Measurements from ENCODE around the gene KASH5. TPM values are rescaled to one million over a fixed set of nuclear protein-coding genes. Genes with fewer than 3 reads are reported as not detected.

The KASH5 gene, protein sequence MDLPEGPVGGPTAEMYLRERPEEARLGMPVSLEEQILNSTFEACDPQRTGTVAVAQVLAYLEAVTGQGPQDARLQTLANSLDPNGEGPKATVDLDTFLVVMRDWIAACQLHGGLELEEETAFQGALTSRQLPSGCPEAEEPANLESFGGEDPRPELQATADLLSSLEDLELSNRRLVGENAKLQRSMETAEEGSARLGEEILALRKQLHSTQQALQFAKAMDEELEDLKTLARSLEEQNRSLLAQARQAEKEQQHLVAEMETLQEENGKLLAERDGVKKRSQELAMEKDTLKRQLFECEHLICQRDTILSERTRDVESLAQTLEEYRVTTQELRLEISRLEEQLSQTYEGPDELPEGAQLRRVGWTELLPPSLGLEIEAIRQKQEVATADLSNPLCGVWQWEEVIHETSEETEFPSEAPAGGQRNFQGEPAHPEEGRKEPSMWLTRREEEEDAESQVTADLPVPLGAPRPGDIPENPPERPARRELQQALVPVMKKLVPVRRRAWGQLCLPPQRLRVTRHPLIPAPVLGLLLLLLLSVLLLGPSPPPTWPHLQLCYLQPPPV
- total RNA-seq, result not detected

DNA sequence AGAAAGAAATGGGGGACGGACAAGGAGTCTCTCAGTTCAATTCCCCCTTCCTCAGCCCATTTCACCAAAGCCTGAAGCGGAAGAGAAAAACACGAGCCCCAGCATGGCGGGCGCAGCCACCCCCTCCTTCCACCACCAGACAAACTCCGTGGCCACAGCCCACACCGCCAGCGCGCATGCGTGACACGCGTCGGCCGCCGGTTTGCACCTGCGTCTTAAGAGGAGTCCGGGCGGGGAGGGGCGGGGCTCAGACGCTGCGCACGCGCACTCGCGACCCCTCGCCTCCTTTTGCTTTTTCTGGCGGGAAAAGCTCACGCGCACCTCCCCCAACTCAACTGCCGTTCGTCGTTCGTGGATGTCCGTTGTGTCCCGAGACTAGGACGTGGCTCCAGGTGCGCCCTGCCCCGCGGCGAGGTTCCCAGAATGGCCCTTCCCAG lies at the start of gene KASH5:
KASH5 (plus strand) TSS at position 314 of the 437 bp plus-strand sequence. CDS start 2,635 bp downstream, outside the sequence.

DNA sequence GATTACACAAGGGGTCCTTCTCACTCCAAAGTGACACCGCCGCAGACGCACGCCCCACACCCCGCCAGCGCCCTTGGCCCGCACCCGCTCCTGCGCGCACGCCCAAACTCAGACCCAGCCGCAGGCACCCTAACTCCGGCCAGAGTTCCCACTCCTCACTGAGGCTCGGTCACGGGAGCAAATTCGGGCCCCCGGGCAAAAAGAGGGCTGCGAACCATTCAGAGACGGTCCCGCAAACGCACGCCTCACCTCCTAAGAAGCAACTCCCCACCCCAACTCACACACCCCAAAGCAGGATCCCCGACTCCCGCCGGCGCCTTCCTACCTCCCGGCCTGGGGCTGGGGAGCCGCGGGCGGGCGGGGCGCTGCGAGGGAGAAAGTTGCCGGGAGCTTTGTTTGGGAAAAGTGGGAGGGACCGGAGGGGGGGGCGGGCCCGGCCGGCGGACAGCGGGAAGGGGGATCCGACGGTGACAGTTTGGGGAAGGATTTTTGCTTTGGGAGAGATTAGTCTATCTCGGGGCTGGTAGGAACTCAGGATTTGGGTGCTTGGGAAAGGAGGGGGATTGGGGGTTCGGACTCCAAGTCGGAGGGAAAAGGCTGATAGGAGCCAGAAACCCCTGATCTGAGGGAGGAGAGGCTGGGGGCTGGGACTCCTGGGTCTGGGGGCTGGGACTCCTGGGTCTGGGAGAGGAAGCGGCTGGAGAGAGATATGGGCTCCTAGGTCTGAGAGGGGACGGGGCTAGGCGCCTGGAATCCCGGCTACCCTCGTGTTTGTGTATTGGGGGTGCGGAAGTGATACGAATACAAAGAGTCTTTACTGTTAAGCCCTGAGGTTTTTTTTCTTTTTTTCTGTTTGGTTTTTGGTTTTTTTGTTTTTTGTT lies 25.8 kb upstream of the KASH5 start, which contains the start of gene TEAD2:
TEAD2 (minus strand) TSS at position 369 of the 881 bp plus-strand sequence. CDS start 2,341 bp downstream, outside the sequence.

DNA sequence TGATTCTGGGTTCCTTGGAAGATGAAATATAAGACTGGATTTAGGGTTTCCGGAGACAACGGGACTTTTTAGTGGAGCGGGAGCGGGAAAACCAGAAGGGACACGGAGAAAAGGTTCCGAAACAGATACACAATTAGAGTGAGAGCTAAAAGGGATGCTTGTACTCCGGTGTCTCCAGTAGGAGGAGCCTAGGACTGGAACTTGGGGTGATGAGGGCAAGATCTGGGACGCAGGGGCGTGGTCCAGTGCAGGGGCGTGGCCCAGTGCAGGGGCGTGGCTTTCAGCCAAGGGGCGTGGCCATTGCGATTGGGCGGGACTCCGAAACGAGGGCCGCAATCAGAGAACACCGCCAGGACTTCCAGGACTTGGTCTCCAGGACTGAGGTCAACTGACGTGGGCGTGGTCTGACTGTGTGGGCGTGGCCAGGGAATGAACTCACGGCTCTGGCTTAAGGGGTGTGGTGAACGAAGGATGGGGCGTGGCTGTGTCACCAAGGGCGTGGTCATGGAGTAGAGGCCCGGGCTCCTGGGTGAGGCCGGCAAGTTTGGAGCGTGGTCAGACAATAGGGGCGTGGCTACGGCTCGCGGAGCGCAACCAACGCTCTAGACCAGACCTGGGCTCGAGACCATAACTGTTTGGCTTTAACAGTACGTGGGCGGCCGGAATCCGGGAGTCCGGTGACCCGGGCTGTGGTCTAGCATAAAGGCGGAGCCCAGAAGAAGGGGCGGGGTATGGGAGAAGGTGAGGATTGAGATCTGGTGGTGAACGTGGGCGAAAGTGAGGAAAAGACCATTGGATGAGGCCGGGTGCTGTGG lies 24.6 kb upstream of the KASH5 start, which contains the start of gene DKKL1:
DKKL1 (plus strand) TSS at position 610 of the 815 bp plus-strand sequence; CDS start at position 732, 122 bp downstream.

DNA sequence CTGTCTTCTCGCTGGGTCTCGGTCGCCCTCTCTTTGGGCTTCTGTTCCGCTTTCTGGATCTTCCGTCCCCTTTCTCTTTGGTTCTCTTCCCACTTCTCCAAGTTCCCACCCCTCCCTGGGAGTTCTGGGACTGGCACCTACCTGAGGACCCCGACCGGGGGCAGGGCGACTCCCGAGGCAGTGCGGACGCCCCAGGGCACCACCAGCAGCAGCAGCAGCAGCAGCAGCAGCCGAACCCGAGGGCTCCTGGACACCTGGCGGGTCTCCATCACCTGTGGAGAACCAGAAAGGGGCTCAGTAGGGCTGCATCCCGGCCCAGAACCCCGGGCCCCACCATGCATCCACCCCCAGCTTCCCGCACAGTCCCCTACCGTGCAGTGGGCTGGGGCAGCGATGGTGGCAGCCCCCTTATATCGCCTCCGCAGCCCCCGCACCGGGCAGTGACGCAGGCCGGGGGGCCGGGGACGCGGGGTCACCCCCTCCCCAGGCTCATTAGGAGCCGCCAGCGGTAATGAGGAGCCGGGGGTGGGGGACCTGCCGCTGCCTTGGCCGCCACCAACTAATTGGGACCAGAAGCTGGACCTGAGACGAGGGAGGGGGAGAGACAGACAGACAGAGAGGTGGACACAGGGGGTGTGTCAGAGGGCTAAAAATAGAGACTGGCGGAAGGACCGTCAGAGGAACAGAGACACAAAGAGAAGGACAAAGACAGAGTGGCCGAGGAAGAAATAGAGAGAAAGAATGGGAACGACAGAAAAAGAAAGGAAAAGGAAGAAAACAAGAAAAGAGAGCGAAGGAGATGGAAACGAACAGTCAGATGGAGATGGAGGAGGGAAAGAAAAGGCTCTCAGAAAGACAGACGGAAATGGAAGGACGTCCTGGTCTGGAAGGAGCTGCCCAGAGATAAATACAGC lies 35.3 kb downstream of the KASH5 start, which contains the start of gene PTH2:
PTH2 (minus strand) TSS at position 371 of the 914 bp plus-strand sequence; CDS start at position 269, 102 bp downstream.

DNA sequence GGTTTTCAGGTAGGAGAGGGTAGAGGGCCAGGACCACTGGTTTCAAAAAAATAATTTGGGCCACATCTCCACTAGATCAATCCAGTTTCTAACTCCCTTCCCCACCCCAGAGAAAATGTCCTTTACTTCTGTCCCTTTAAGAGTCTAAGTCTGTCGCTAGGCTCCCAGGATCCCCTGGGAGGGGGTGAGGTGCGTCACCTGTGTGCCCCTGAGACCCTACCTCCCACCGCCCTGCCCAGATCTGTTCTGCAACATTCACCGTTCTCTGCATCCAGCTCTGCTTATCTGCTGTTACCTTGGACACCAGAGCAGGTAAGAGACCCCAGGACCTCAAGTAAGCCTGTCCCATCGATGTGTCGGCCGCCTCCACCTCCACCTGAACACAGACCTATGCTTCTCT lies 37.1 kb downstream of the KASH5 start, which contains the start of gene GFY:
GFY (plus strand) TSS at position 211 of the 400 bp plus-strand sequence. CDS start 1,043 bp downstream, outside the sequence.

DNA sequence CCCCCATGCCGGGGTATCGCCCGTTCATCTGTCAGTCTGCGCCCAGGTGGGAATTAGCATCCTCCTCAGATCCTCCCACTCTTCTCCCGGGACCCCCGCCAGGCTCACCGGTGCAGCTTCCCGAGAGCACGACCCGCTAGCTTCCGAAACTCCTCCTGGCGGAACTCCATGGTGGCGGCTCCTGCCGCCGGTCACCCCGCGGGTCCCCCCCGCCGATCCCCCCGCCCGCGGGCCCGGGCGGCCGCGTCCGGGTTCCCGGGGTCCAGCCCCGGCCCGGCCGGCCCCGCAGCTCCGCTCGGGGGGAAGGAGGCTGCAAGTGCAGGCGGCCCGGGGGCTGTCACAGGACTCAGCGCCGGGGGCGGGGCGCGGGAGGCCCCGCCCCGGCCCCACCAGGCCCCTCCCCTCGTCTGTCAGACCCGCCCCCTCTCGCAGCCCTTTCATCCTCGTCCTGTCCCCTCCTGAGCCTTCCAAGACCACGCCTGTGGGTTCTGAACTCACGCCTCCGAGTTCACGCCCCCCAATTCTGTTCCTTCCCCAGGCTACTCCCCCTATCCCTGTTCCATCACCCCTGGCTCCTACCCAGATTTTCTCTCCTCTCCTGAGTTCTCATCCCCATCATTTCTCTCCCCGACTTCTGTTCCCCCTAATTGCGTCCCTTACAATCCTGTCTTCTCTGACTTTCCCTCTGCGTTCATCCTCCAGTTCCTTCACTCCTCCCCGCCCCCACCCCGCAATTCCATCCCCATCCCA lies 53.3 kb downstream of the KASH5 start, which contains the start of gene SLC17A7:
SLC17A7 (minus strand) TSS at position 318 of the 750 bp plus-strand sequence; CDS start at position 170, 148 bp downstream.

DNA sequence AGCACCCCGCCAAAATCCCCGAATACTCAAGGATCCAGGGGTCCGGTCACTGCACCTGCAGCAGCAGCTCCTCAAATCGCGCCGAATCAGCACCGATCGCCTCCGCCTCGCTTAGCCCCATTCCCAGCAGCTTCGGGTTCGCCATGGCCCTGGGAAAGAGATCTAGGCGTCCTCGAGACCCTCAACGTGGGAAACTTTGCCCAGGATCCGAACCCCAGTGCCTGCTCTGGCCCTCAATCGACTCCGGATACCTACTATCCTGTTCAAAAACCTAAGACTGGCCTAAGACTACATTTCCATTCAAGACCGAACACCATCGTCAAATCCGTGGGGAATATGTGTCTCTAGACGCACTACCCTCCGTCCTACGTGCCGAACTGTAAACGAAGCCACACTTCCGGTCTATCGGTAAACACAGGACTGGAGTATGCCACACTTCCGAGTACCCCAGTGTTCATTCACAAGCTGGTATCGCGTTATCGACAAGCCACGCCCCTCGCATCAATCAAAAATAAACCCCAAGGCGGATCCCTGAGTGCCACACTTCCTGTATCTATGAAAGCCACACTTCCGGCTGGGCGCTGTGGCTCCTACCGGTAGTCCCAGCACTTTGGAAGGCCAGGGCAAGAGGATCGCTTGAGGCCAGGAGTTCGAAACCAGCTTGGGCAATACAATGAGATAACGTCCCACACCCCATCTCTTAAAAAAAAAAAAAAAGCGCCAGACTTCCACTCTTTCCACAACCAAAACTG lies 63.6 kb downstream of the KASH5 start, which contains the start of gene PIH1D1:
PIH1D1 (minus strand) TSS at position 385 of the 752 bp plus-strand sequence; CDS start at position 145, 240 bp downstream.

DNA sequence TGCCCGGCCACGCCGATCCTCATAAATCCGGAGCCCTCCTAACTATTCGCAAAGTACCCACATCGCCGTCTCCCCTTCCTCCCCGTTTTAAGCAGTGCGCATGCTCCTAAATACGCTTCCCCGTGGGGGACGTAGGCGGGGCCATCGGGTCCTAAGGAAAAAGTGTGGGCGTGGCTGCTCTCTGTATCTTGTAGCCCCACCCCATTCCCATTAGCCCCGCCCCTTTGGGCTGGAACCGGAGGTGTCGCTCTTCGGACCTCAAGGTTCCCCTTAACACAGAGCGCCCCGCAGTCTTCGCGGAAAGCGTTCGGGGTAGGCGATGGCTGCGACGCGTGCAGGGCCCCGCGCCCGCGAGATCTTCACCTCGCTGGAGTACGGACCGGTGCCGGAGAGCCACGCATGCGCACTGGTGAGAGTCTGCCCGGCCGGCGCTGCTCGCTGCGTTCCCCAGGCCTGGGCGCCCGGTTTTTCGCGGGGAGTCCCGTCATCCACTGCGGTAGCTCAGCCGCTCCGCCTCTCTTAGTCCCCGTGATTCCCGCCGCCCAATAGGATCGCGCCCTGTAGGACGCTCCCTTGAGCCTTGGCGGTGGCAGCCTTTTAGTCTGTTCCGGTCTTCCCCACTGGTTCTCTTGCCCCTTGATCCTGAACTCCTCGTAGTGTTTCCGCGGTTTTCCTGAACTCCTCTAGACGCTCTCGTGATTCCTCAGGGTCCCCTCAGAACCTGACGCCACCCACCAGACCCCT lies 65.1 kb downstream of the KASH5 start, which contains the start of gene ALDH16A1:
ALDH16A1 (plus strand) TSS at position 213 of the 744 bp plus-strand sequence; CDS start at position 320, 107 bp downstream.

Other genes starting within 250 kb of the KASH5 start
- gene HRC, start 232.9 kb upstream of the KASH5 start, total RNA-seq, result 0.31 TPM
- gene TRPM4, start 230.5 kb upstream of the KASH5 start, total RNA-seq, result 6.6 TPM
- gene SLC6A16, start 63.1 kb upstream of the KASH5 start, total RNA-seq, result 0.94 TPM
- 0.94 TPM for gene CD37, start 52.8 kb upstream of the KASH5 start, total RNA-seq
- 9.4 TPM for gene TEAD2, start 25.8 kb upstream of the KASH5 start, total RNA-seq
- 1.9 TPM for gene DKKL1, start 24.4 kb upstream of the KASH5 start, total RNA-seq
- gene PTH2, start 35.2 kb downstream of the KASH5 start, total RNA-seq, result not detected
- not detected for gene GFY, start 37.1 kb downstream of the KASH5 start, total RNA-seq
- gene SLC17A7, start 53.3 kb downstream of the KASH5 start, total RNA-seq, result 36.6 TPM
- 62.9 TPM for gene PIH1D1, start 63.6 kb downstream of the KASH5 start, total RNA-seq
- 7.5 TPM for gene ALDH16A1, start 65.0 kb downstream of the KASH5 start, total RNA-seq
- gene FLT3LG, start 86.0 kb downstream of the KASH5 start, total RNA-seq, result not detected
- gene RPL13A, start 99.4 kb downstream of the KASH5 start, total RNA-seq, result 2,146 TPM
- gene RPS11, start 108.2 kb downstream of the KASH5 start, total RNA-seq, result 4,186 TPM
- gene FCGRT, start 124.4 kb downstream of the KASH5 start, total RNA-seq, result 11.6 TPM
- gene RCN3, start 139.8 kb downstream of the KASH5 start, total RNA-seq, result 4.7 TPM
- 32.9 TPM for gene NOSIP, start 192.3 kb downstream of the KASH5 start, total RNA-seq
- 0.94 TPM for gene PRRG2, start 193.1 kb downstream of the KASH5 start, total RNA-seq
- 15.3 TPM for gene PRR12, start 202.9 kb downstream of the KASH5 start, total RNA-seq

Data from parietal lobe (tissue), 1 donor.